Measurements from ENCODE around the gene MAP1LC3A.
"Not testable (repeated sequence)": the region's sequence is repeated elsewhere in the genome, so short reads cannot be mapped to it uniquely, and the experiment has no call there.

Gene MAP1LC3A

DNA sequence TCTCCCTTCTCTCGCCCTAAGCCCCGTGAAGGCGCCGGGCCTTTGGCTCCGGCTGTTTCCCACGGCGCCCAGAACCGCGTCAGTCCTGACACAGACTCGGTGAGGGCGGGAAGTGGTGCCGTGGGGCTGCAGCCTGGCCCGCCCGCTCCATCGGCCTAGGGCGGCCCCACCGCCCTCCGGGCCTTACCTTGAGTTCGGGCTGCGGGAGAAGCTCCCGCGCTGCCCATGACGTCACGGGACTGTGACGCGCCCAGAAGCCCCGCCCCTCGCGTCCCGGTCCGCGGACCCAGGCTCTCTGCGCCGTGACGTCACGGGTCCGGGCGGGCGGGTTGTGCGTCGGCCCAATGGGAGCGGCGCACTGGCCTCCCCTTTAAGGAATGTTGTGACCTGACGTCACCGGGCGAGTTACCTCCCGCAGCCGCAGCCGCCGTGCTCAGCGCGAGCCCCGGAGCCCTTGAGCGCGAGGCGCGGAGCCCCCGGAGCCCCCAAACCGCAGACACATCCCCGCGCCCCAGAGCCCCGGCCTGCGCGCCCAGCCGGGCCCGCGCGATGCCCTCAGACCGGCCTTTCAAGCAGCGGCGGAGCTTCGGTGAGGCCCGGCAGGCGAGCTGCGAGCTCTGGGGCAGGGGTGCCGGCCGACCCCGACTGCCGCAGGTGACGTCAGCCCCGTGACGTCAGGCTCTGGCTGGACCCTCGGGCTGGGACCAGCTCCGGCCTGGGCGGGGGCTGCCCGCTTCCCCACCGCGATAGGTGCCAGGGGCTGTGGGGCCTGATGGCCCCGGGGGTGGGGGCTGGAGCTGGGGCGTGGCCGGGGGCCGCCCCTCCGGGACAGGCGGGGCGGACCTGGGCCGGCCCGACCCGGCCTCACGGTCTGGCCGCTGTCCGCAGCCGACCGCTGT is at the start of gene MAP1LC3A:
Gene MAP1LC3A, plus strand, starts transcription at position 399 of the 899 bp plus-strand sequence. Its CDS starts 151 bp downstream, at position 550.
- DNase-seq (ENCODE audit: low read depth in 1 of 2, low spot score in 1 of 2) = peak; percentile 79 to 91

DNA sequence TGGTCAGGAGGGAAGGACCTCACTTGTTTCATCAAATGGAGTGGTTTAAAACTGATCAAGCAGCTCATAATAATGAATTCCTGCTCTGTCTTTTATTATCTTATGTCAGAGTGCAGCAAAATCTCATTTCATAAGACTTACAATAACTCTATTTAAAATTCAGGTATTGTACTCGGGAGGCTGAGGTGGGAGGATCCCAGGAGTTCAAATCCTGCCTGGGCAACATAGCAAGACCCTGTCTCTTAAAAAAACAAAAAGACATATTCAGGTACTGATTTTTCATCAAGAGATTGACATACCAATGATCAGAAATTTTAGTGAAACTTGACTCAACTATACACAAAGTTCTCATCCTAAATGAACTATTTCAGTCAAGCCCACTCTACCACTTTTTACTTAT is 47.9 kb upstream of the MAP1LC3A start:
- no peak for DNase-seq (ENCODE audit: low read depth in 1 of 2, low spot score in 1 of 2)

DNA sequence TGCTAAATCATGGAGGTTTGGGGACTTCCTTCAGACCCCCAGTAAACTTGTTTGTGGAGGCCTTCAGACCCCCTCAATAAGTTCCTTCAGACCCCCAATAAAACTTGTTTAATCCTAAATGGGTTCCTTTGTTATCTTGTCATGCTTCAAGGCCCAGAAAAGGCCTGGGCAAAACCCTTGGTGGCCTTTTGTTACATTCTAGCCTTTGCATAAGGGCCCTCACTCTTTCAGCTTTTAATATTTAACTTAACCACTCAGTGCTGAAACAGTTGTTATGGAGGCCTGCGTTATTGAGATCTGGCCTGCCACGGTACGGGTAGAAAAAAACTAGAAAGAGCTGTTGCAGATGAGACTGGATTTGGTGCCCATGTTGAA is 46.6 kb upstream of the MAP1LC3A start:
- no peak for DNase-seq (ENCODE audit: low read depth in 1 of 2, low spot score in 1 of 2)

GRCh38 chr20:34512266-34512954 is 46.1 kb upstream of the MAP1LC3A start:
- DNase-seq (ENCODE audit: low read depth in 1 of 2, low spot score in 1 of 2) = no peak

DNA sequence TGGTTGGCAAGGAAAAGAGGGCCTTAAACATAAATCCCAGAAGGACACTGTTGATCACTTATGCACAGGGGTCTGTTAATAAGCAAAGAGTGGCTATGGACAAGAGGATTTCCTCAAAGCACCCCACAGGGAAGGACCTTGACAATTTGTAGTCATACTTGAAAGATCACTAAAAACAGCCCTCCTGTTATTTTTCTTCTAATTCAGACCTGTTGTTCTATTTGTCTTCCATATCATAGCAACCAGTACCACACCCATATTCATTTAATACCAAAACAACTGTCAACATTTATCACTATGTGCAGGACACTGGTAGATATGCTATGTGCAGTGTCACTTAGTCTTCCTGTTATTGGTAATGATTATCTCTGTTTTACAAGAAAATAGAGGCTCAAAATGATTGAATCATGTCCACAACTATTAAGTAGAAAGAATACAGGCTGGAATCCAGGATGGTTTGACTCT is 45.5 kb upstream of the MAP1LC3A start:
- DNase-seq (ENCODE audit: low read depth in 1 of 2, low spot score in 1 of 2) = no peak

DNA sequence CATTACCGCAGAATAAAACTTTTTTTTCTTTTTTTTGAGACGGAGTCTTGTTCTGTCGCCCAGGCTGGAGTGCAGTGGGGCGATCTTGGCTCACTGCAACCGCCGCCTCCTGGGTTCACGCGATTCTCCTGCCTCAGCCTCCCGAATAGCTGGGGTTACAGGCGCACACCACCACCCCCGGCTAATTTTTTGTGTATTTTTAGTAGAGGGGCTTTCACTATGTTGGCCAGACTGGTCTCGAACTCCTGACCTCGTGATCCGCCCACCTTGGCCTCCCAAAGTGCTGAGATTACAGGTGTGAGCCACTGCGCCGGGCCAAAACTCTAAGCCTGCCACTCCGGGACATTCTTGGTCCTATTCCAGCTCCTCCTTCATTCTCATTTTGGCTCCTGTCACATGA is 44.5 kb upstream of the MAP1LC3A start:
- DNase-seq (ENCODE audit: low read depth in 1 of 2, low spot score in 1 of 2) = not testable (repeated sequence)

- no peak for DNase-seq (ENCODE audit: low read depth in 1 of 2, low spot score in 1 of 2)
Observed at GRCh38 chr20:34514897-34515483, 43.5 kb upstream of the MAP1LC3A start.

DNA sequence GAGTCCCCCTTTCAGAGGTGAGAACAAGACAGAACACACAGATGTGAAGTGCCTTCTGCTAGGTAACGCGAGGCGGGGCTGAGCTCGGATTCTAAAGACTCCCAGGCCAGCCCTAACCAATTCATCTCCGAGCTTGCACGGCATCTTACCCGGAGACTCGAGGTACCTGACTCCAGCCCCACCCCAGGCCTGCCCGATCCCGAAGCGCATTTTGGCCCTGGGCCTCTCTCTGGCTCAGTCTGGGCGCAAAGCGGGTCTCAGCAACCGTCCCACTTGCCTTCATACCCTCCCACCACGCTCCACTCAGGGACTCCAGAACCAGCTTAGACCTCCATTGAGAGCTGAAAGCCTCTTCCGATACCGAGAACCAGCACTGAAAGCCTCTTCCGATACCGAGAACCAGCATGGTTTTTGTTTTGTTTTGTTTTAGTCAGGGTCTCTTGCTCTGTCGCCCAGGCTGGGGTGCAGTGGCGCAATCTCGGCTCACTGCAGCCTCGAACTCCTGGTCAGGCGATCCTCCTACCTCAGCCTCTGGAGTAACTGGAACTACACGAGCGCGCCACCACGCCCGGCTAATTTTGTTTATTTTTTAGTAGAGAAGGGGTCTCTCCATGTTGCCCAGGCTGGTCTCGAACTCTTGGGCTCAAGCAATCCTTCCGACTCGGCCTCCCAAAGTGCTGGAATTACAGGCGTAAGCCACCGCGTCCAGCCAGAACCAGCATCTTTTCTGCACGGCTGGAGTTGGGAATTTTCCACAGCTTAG is 42.9 kb upstream of the MAP1LC3A start:
- DNase-seq (ENCODE audit: low read depth in 1 of 2, low spot score in 1 of 2) = peak; percentile 51 to 55

- peak; percentile 87 to 88 for DNase-seq (ENCODE audit: low read depth in 1 of 2, low spot score in 1 of 2)
Observed at GRCh38 chr20:34516247-34517113, 42.0 kb upstream of the MAP1LC3A start, which contains the start of gene DYNLRB1. Gene DYNLRB1, plus strand, starts transcription at chr20:34516422. Its CDS starts 37 bp downstream, at chr20:34516459.

GRCh38 chr20:34517114-34517505 is 41.4 kb upstream of the MAP1LC3A start:
- no peak for DNase-seq (ENCODE audit: low read depth in 1 of 2, low spot score in 1 of 2)

- DNase-seq (ENCODE audit: low read depth in 1 of 2, low spot score in 1 of 2) = not testable (repeated sequence)
Observed at GRCh38 chr20:34518863-34519262, 39.7 kb upstream of the MAP1LC3A start.

GRCh38 chr20:34519841-34520240 is 38.7 kb upstream of the MAP1LC3A start:
- not testable (repeated sequence) for DNase-seq (ENCODE audit: low read depth in 1 of 2, low spot score in 1 of 2)

- DNase-seq (ENCODE audit: low read depth in 1 of 2, low spot score in 1 of 2) = peak in 1 of 2 donors; percentile 22
Observed at GRCh38 chr20:34522969-34523871, 35.3 kb upstream of the MAP1LC3A start.

DNA sequence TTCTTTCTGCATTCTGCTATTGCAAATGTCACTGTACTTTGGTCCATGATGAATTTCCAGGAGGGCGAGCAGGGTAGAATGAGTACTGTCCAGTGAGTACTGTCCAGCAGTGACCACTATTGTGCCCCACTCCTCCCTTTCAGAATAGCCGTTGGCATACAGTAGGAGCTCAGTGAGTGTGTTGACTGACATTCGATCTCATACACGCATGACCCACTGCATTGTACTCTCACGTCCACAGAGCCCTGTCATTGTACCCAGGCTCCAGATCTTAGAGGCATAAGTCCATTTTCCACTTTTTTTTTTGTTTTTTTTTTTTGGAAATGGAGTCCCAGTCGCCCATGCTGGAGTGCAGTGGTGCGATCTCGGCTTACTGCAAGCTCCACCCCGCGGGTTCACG is 34.1 kb upstream of the MAP1LC3A start:
- DNase-seq (ENCODE audit: low read depth in 1 of 2, low spot score in 1 of 2) = no peak

GRCh38 chr20:34525342-34525708 is 33.2 kb upstream of the MAP1LC3A start:
- no peak for DNase-seq (ENCODE audit: low read depth in 1 of 2, low spot score in 1 of 2)

- DNase-seq (ENCODE audit: low read depth in 1 of 2, low spot score in 1 of 2) = no peak
Observed at GRCh38 chr20:34525709-34526416, 32.7 kb upstream of the MAP1LC3A start.

DNA sequence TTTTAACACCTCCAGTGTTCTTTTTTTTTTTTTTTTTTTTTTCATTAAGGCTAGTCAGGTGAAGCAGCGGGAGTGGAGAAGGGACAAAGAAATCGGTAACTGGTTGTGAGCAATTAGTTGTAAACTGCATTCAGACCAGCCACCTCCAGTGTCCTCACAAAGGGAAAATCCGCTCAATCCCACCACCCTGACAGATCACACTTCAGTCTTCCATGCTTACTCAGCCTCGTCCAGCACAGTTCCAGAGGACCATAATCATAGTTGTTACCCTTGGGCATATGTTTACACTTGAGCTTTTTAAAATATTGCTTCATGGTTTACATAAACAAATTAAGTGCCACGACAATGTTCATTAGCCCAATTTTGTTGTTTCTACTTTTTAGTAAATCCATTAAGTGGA is 32.1 kb upstream of the MAP1LC3A start:
- DNase-seq (ENCODE audit: low read depth in 1 of 2, low spot score in 1 of 2) = no peak

GRCh38 chr20:34527016-34527415 is 31.5 kb upstream of the MAP1LC3A start:
- no peak for DNase-seq (ENCODE audit: low read depth in 1 of 2, low spot score in 1 of 2)

Measured in activated T-helper 1 cell treated with anti-CD3 and anti-CD28 coated beads, Interleukin-2, amount 50 U/mL, for 16 hours (primary cell).